ENCODE data around the gene FNDC10.
"Not testable (repeated sequence)": the region's sequence is repeated elsewhere in the genome, so short reads cannot be mapped to it uniquely, and the experiment has no call there.

- not testable (repeated sequence) for TF ChIP-seq CTCF (conservative IDR thresholded peaks at IDR 0.05 in 1 of 2, IDR thresholded peaks at IDR 0.05 in 1 of 2; ENCODE audit: extremely low read depth in 1 of 2, insufficient read depth in 1 of 2, low read depth in 1 of 2, low read length in 2 of 2); EZH2 (IDR thresholded peaks at IDR 0.05; ENCODE audit: borderline replicate concordance, low read length)
Measured at GRCh38 chr1:1557688-1558087, 42.2 kb downstream of the FNDC10 start.
